SIG-M5 (cell line): ENCODE results near the gene ZCCHC3.
"Not testable (repeated sequence)": the region's sequence is repeated elsewhere in the genome, so short reads cannot be mapped to it uniquely, and the experiment has no call there.

Experiments
- DNase-seq: peaks from one replicate; lab custom pipeline; 2025; lab: John Stamatoyannopoulos, UW

The ZCCHC3 gene, protein sequence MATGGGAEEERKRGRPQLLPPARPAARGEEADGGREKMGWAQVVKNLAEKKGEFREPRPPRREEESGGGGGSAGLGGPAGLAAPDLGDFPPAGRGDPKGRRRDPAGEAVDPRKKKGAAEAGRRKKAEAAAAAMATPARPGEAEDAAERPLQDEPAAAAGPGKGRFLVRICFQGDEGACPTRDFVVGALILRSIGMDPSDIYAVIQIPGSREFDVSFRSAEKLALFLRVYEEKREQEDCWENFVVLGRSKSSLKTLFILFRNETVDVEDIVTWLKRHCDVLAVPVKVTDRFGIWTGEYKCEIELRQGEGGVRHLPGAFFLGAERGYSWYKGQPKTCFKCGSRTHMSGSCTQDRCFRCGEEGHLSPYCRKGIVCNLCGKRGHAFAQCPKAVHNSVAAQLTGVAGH

DNA sequence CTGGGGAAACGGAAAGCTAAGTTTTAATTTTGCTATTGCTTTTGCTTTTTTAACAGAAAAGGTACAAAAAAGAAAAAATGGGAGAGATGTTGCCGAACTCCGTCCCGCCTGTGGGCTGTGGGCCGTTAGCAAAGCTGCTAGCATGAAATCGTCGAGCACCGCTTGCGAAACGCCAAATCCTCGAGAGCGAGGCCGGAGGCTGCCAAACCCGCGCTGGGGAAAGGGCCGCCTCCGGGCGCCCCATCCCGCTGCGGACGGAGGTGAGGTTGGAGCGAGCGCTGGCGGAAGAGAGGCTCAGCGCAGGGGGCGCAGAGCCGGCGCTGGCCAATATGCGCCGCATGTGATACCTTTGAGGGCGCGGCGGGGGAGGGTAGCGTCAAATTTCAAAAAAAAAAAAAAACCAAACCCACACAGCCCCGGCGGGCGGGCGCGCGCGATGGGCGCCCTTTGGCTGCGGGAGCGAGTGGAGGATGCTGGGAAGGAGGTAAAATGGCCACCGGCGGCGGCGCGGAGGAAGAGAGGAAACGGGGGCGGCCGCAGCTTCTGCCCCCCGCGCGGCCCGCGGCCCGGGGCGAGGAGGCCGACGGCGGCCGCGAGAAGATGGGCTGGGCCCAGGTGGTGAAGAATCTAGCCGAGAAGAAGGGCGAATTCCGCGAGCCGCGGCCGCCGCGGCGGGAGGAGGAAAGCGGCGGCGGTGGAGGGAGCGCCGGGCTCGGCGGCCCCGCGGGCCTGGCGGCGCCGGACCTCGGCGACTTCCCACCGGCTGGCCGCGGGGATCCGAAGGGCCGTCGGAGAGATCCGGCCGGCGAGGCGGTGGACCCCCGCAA, at the start of gene ZCCHC3:
Gene ZCCHC3 (plus strand): TSS at position 473 of the 827 bp plus-strand sequence. CDS start 17 bp downstream, at position 490.
- peak; percentile 72 for DNase-seq

GRCh38 chr20:251354-251753, 46.0 kb upstream of the ZCCHC3 start:
- DNase-seq = no peak

DNA sequence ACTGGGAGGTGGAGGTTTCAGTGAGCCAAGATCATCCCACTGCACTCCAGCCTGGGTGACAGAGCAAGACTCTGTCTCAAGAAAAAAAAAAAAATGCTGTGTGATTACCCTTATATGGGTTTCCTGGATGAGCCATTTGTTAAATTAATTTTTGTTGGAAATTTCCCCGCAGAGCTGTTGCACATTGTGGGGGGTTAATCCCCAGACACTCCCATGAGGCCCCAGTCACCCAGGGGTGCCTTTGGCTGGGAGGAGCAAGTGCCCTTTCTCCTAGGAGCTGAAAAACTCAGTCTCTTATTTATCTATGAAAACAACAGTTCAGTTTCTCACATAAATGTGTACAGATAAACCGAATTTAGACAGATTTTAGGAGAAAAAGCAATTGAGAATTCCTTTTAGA, 44.6 kb upstream of the ZCCHC3 start:
- DNase-seq = no peak

GRCh38 chr20:253447-253846, 43.9 kb upstream of the ZCCHC3 start:
- not testable (repeated sequence) for DNase-seq

DNA sequence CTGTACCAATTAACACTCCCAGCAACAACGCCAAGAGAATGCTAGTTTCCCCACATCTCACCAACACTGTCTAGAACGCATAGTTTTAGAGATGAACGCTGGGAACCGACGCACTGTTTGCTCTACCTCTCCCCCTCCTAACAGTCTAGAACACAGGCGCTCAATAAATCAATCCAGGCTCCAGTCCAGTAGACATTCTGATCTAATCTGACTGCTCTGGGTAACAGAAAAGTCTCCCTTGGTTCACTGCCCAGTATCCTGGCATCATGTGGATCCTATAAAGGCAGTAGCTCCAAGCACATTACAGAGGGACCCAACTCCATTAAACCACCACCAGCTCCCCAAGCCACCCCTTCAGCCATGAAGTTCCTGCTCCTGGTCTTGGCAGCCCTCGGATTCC, 40.0 kb upstream of the ZCCHC3 start, which contains the start of gene DEFB132:
Gene DEFB132 (plus strand): TSS at position 306 of the 400 bp plus-strand sequence. CDS start 55 bp downstream, at position 361.
- DNase-seq = no peak

DNA sequence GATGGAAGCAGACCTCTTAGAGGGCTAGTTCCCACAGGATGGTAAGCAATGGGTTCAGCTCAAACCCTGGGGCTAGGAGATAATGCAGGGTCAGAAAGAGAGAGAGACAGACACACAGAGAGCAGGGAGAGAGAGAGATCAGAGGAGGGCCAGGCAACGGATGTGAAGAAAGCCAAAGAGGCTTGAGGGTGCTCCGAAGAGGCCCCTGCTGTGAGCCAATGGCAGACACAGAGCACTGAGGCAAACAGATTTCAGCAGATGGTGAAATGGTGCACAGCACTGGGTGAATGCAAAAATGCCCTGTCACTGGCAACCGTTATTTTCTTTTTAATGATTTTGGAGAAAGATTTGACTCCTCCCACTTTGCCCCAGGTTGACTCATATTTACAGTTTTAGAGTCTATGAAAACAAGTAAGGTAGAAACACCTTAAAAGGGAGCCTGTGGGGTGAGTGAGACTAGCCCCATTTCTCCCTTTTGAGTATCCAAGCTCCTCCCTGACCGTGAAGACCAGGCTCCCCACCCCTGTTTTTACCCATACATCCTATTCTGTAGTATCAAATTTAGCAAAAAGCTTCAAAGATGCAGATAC, 39.0 kb upstream of the ZCCHC3 start:
- no peak for DNase-seq

DNA sequence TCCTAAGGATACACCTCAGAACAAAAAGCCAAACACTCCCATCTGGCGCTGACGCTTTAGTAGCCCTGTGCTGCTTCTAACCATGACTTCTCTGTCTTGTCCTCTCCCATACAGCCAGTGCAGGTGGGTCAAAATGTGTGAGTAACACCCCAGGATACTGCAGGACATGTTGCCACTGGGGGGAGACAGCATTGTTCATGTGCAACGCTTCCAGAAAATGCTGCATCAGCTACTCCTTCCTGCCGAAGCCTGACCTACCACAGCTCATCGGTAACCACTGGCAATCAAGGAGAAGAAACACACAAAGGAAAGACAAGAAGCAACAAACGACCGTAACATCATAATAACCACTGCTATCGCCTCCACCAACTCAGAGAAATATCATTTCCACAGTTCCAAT, 38.4 kb upstream of the ZCCHC3 start:
- DNase-seq = no peak

GRCh38 chr20:259981-260380, 37.4 kb upstream of the ZCCHC3 start:
- DNase-seq = no peak

DNA sequence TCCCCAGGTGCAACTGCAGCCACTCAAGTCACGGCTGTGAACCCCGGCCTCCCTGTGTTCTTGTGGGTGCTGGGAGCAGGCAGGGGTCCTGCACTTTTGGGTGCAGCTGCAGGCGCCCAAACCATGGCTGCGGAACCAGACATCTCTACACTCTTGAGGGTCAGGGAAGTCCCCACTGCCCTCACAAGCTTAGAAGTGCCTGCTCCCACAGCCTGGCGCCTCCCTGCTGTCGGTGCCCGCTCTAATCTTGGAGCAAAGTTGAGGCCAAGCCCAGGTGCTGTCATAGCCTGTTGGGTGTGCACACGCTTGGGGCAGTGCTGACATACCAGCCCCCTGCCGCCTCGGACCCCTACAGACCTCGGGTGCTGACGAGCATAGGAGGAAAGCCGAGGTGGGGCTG, 33.7 kb upstream of the ZCCHC3 start:
- DNase-seq = no peak

- no peak for DNase-seq
These were observed 30.5 kb upstream of the ZCCHC3 start for GRCh38 chr20:266596-267562.

DNA sequence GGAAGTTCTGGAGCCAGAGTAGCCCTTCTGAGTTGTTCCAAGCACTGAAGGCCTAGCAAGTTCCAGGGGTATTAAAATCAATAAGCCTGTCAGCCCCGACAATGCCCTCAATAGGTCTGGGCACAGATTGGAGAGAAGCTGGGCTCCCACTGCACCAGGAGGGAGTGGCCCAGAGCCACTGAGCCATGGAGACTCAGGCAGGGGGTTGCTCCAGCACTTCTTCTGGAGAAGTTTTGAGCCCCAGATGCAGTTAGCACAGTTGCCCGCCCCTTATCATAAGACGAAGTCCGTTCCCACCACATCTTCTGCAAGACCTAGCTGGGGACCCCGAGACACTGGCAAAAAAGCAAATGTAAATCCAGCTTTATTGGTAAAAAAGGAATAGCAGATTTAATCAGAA, 26.9 kb upstream of the ZCCHC3 start:
- DNase-seq = no peak

GRCh38 chr20:271069-271468, 26.3 kb upstream of the ZCCHC3 start:
- DNase-seq = no peak

DNA sequence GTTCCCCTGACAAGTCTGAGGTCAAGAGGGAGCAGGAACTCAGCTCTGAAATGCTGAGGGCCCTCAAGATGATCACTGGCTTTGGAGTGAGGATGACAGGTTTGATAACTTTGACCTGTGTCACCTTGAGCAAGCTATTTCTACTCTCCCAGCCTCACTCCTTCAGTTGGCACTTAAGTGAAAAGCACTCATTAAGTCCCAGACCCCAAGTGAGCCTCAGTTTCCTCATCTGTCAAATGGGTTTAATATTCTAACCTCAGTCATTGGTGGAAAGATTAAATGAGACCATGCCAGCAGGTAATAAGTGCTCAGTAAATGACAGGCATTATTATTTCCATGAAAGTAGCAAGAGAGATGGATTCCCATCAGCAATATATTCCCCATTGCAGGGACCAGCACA, 25.8 kb upstream of the ZCCHC3 start:
- no peak for DNase-seq

GRCh38 chr20:272718-273117, 24.7 kb upstream of the ZCCHC3 start:
- DNase-seq = no peak

DNA sequence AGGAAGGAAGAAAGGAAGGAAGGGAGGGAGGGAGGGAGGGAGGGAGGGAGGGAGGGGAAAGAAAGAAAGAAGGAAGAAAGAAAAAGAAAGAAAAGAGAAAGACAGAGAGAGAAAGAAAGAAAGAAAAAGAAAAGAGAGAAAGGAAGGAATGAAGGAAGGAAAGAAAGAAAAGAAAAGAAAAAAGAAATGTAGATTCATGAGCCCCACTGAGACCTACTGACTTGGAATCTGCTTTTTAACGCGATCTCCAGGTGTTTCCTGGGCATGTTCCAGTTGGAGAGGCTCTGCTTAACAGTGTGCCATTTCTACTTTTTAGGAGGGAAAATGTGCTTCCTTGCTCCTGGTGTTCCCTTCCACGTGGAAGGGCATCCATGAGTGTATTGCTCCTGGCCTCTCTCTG, 23.5 kb upstream of the ZCCHC3 start:
- DNase-seq = no peak

- DNase-seq = no peak
These were observed 21.6 kb upstream of the ZCCHC3 start for GRCh38 chr20:275791-276190.

DNA sequence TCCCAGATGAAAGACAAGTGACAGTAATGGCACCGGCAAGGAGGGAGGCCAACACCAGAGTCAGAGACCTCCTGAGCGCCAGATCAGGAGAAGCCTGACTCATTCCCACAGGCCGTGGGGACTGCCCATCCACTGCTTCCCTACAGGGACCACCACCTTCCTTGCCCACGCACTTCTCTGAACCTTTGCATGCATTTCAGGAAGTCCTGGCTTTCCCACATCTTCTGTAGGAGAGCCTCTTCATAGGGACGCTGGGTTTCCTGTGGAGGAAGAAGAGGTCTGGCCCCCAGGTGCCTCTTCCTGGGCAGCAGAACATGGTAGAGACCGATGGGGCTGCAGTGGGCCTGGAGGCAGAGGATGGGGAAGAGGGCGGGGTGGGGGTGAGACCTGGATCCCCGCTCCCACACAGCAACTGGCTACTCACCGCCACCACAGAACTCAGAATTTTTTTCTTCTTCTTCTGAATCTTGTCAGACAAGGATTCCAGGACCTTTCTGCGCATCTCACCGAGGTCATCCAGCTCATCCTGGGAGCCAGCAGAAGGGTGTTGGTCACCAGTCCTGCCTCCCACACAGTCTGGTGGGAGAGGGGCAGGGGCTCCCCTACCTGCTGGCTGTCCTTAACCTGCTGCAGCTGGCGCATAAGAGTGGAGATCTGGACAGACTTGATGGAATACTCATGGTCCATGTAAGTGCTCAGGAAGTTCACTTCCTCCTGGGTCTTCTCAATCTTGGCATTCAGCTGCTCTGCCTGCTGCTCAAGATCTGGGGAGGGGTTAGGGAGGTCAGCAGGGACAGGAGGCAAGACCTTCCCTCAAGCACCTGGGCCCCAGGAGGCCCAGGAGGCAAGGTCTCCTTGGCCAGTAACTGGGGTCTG, 20.5 kb upstream of the ZCCHC3 start:
- no peak for DNase-seq

DNA sequence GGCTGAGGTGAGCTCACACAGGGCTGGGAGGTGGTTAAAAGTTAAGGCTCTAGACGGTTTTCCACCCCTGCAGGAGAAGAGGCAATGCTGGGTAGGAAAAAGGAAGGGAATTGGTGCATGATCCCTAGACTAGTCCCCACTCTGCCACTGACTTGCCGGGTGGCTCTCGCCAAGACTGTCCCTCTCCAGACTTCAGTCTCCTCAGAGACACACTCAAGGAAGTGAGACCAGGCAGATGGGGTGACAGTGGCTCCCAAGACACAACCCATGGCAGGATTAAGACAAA, 19.9 kb upstream of the ZCCHC3 start:
- DNase-seq = no peak

GRCh38 chr20:278181-278580, 19.2 kb upstream of the ZCCHC3 start:
- DNase-seq = no peak
